ENCODE results near the gene OR51B4. TPM values are rescaled to one million over a fixed set of nuclear protein-coding genes. Genes with fewer than 3 reads are reported as not detected.

The OR51B4 gene
- total RNA-seq, 1 experiment from 2014 or later = not detected

DNA sequence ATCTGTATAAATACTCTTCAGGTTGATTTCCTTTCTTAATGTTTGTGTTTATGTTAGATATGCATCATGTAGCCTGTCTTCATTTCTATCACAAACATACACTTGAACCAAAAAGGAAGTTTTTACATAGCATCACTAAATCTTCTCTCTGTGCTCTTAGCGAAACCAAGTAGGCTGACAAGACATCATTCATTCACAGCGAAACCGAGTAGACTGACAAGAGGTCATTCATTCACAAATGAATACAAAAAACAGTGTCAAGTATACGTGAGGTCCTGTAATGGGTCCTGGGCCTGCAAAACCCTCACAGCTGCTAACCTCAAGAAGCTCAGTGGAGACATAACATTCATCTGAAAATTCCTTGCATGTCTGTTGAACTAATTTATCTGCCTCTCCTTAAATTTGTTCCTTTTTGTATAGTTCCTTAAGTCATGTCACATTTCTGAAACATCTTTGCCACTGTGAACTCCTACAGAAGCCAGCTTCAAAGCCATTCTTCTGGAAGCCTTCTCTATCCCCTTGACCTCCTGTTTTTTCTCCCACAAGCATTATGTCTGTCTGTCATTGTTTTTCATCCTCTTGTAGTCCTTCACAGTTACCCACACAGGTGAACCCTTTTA, 22.2 kb downstream of the OR51B4 start:
- H3K23ac ChIP-seq (ENCODE audit: insufficient read length, low read depth, low read length) = no peak overlapping the region
- H3K4me2 ChIP-seq (ENCODE audit: insufficient read depth, insufficient read length, low read length) = no peak overlapping the region
- no peak overlapping the region for H3K9ac ChIP-seq (ENCODE audit: extremely low read depth, insufficient read length, low read length)
- DNase-seq = no peak
- no peak overlapping the region for H2AFZ ChIP-seq (ENCODE audit: low read length)
- no peak overlapping the region for H3K4ac ChIP-seq (ENCODE audit: low read depth, low read length)
- TF ChIP-seq, protein P1, sequence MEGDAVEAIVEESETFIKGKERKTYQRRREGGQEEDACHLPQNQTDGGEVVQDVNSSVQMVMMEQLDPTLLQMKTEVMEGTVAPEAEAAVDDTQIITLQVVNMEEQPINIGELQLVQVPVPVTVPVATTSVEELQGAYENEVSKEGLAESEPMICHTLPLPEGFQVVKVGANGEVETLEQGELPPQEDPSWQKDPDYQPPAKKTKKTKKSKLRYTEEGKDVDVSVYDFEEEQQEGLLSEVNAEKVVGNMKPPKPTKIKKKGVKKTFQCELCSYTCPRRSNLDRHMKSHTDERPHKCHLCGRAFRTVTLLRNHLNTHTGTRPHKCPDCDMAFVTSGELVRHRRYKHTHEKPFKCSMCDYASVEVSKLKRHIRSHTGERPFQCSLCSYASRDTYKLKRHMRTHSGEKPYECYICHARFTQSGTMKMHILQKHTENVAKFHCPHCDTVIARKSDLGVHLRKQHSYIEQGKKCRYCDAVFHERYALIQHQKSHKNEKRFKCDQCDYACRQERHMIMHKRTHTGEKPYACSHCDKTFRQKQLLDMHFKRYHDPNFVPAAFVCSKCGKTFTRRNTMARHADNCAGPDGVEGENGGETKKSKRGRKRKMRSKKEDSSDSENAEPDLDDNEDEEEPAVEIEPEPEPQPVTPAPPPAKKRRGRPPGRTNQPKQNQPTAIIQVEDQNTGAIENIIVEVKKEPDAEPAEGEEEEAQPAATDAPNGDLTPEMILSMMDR (conservative IDR thresholded peaks at IDR 0.05) = no peak
- Mint-ChIP-seq H3K4me3 (no peak overlapping the region), H3K9me3 (no peaks in the 10 kb centered on the region), H3K36me3 (ENCODE audit: insufficient read depth in 1 of 3, low read depth in 3 of 3) (no peaks in the 10 kb centered on the region; a peak in 1 of 7 replicates), H3K27me3 (ENCODE audit: low read depth) (no peaks in the 10 kb centered on the region; the same call in 1 of the 2 replicates), H3K27ac (no peak overlapping the region), H3K4me1 (peaks cover 6 to 8% of the 10 kb centered on the region in 2 experiments)
- no peak overlapping the region for H2AK5ac ChIP-seq (ENCODE audit: insufficient read length, low read length)
- no peak overlapping the region for H2BK20ac ChIP-seq (ENCODE audit: low read depth, low read length, poor library complexity, severe bottlenecking)
- no peaks in the 10 kb centered on the region for H3K79me1 ChIP-seq (ENCODE audit: insufficient read depth, low read depth, low read length, poor library complexity, severe bottlenecking)
- H4K8ac ChIP-seq (replicated peaks; ENCODE audit: insufficient read length, low read depth, low read length) = no peak overlapping the region
- no peak overlapping the region for H2BK120ac ChIP-seq (ENCODE audit: low read depth, low read length, poor library complexity, severe bottlenecking)
- H2BK5ac ChIP-seq (ENCODE audit: insufficient read length, low read length) = no peak overlapping the region
- H3K79me2 ChIP-seq (ENCODE audit: insufficient read depth, low read length) = no peaks in the 10 kb centered on the region
- no peak overlapping the region for H3K14ac ChIP-seq (ENCODE audit: insufficient read depth, low read length)
- H3K4me1 ChIP-seq (ENCODE audit: insufficient read depth, low read length) = no peaks in the 10 kb centered on the region
- no CpG with 5 or more reads among the region's 4 CpGs for whole genome bisulfite sequencing (ENCODE audit: extremely low coverage, insufficient read length, low lambda C conversion rate)
- no peak overlapping the region for H2BK15ac ChIP-seq (ENCODE audit: low read depth, low read length)
- H3K23me2 ChIP-seq (ENCODE audit: insufficient read length, low read depth, low read length, poor library complexity, severe bottlenecking) = no peaks in the 10 kb centered on the region
- no peaks in the 10 kb centered on the region for H3K27me3 ChIP-seq (ENCODE audit: insufficient read depth, low read length)
- no peak overlapping the region for H3K18ac ChIP-seq (ENCODE audit: insufficient read length, low read depth, low read length)
- no peaks in the 10 kb centered on the region for H3K9me3 ChIP-seq (ENCODE audit: control insufficient read depth, low read depth, low read length)
- no peak overlapping the region for H4K5ac ChIP-seq (ENCODE audit: insufficient read length, low read depth, low read length)
- H4K91ac ChIP-seq (ENCODE audit: insufficient read length, low read depth, low read length) = no peak overlapping the region
- no peak overlapping the region for H3K27ac ChIP-seq (ENCODE audit: insufficient read length, low read depth, low read length)
- H4K20me1 ChIP-seq (ENCODE audit: control insufficient read depth, insufficient read depth, insufficient read length) = no peaks in the 10 kb centered on the region
- no peak overlapping the region for H2BK12ac ChIP-seq (ENCODE audit: insufficient read length, low read depth, low read length)
- no peak overlapping the region for H3T11ph ChIP-seq (ENCODE audit: low read length)
- H3K56ac ChIP-seq (ENCODE audit: insufficient read length, low read depth, low read length) = no peak overlapping the region

Data from H9 (cell line).